ENCODE measurements around the gene OR12D1.
"Not testable (repeated sequence)": the region's sequence is repeated elsewhere in the genome, so short reads cannot be mapped to it uniquely, and the experiment has no call there.

DNA sequence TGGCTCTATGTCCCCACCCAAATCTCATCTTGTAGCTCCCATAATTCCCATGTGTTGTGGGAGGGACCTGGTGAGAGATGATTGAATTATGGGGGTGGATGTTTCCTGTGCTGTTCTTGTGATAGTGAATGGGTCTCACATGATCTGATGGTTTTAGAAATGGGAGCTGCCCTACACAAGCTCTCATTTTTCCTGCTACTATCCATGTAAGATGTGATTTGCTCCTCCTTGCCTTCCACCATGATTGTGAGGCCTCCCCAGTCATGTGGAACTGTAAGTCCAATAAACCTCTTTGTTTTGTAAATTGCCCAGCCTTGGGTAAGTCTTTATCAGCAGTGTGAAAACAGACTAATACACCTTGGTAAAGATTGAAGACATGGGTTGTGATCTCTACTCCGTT, 29.3 kb downstream of the OR12D1 start:
- not testable (repeated sequence) for TF ChIP-seq EZH2 (IDR thresholded peaks at IDR 0.05; ENCODE audit: borderline replicate concordance, low read length)
- TF ChIP-seq, protein P1, sequence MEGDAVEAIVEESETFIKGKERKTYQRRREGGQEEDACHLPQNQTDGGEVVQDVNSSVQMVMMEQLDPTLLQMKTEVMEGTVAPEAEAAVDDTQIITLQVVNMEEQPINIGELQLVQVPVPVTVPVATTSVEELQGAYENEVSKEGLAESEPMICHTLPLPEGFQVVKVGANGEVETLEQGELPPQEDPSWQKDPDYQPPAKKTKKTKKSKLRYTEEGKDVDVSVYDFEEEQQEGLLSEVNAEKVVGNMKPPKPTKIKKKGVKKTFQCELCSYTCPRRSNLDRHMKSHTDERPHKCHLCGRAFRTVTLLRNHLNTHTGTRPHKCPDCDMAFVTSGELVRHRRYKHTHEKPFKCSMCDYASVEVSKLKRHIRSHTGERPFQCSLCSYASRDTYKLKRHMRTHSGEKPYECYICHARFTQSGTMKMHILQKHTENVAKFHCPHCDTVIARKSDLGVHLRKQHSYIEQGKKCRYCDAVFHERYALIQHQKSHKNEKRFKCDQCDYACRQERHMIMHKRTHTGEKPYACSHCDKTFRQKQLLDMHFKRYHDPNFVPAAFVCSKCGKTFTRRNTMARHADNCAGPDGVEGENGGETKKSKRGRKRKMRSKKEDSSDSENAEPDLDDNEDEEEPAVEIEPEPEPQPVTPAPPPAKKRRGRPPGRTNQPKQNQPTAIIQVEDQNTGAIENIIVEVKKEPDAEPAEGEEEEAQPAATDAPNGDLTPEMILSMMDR (IDR thresholded peaks at IDR 0.05; ENCODE audit: low read length), result not testable (repeated sequence)

All from OCI-LY1 (cell line).